Astrocyte of the cerebellum (primary cell): Measurements from ENCODE around the gene FER.

Experiments used
- DNase-seq: peaks from one replicate; pipeline ENCODE4 v3.0.0-alpha.2; 2011; ENCODE audit warnings: low read depth
- H3K4me3 ChIP-seq: 2 replicates; pipeline ENCODE4 v1.5.1; 2011; ENCODE audit warnings: mild to moderate bottlenecking, low read depth, low read length, moderate library complexity
- CTCF ChIP-seq: IDR thresholded peaks from 2 replicates; pipeline ENCODE4 v1.5.1; 2012; ENCODE audit warnings: low read length, low read depth, moderate library complexity, mild to moderate bottlenecking; ENCODE audit errors: missing control alignments
- in situ Hi-C: cut with HindIII; loops from 2 replicates; pipeline ENCODE4 v1.10.0; 2017; ENCODE audit warnings: low sequenced_read_pairs

FER gene

GRCh38 chr5:109239456-109239855 is 491.8 kb downstream of the FER start:
- no peak for DNase-seq
- no peak for TF ChIP-seq CTCF
- in situ Hi-C loops, result loop anchor here (10.0 kb wide), 1 partner anchor 45 kb away; no protein-coding TSS in a partner anchor
- no peak overlapping the region for H3K4me3 ChIP-seq

GRCh38 chr5:109242518-109242917 is 494.8 kb downstream of the FER start:
- TF ChIP-seq CTCF, result no peak
- DNase-seq, result no peak
- no peak overlapping the region for H3K4me3 ChIP-seq
- in situ Hi-C loops, result no loop called here

- no peak for TF ChIP-seq CTCF
- H3K4me3 ChIP-seq, result no peak overlapping the region
- no peak for DNase-seq
- in situ Hi-C loops, result no loop called here
These were observed 498.7 kb downstream of the FER start for GRCh38 chr5:109246395-109246794.
